Neural progenitor cell (in vitro differentiated cells): ENCODE measurements around the gene KIDINS220. TPM values are rescaled to one million over a fixed set of nuclear protein-coding genes. Genes with fewer than 3 reads are reported as not detected.
"Not testable (repeated sequence)": the region's sequence is repeated elsewhere in the genome, so short reads cannot be mapped to it uniquely, and the experiment has no call there.

Source experiments
- DNase-seq: peaks from one replicate; pipeline ENCODE4 v3.0.0-alpha.2; 2016; ENCODE audit warnings: low spot score
- H2AFZ ChIP-seq: fragments of 200-600 bp; sonication (generic); replicated peaks from 2 replicates; pipeline ENCODE4 v1.6.1; 2016; ENCODE audit warnings: antibody characterized with exemption
- H3F3A ChIP-seq: fragments of 200-600 bp; sonication (generic); 2 replicates; pipeline ENCODE4 v1.6.1; 2016; ENCODE audit warnings: antibody characterized with exemption, low read depth
- H3K27ac ChIP-seq: fragments of 200-600 bp; sonication (generic); 2 replicates; pipeline ENCODE4 v1.5.1; 2016; ENCODE audit warnings: mild to moderate bottlenecking
- H3K27me3 ChIP-seq: fragments of 200-600 bp; sonication (generic); 2 replicates; pipeline ENCODE4 v1.6.1; 2016; ENCODE audit warnings: mild to moderate bottlenecking, moderate library complexity
- H3K36me3 ChIP-seq: fragments of 200-600 bp; sonication (generic); 2 replicates; pipeline ENCODE4 v1.5.1; 2016
- H3K4me1 ChIP-seq: fragments of 200-600 bp; sonication (generic); 2 replicates; pipeline ENCODE4 v1.6.1; 2016; ENCODE audit warnings: mixed run types
- H3K4me2 ChIP-seq: fragments of 200-600 bp; sonication (generic); 2 replicates; pipeline ENCODE4 v1.6.1; 2016
- H3K4me3 ChIP-seq: fragments of 200-600 bp; sonication (generic); 2 replicates; pipeline ENCODE4 v1.5.1; 2016
- H3K79me2 ChIP-seq: fragments of 200-600 bp; sonication (generic); 2 replicates; pipeline ENCODE4 v1.6.1; 2016; ENCODE audit warnings: low read depth
- H3K9ac ChIP-seq: fragments of 200-600 bp; sonication (generic); 2 replicates; pipeline ENCODE4 v1.6.1; 2016
- H3K9me3 ChIP-seq: fragments of 200-600 bp; sonication (generic); 2 replicates; pipeline ENCODE4 v1.5.1; 2016; ENCODE audit warnings: low read depth
- H4K20me1 ChIP-seq: fragments of 200-600 bp; sonication (generic); 2 replicates; pipeline ENCODE4 v1.6.1; 2016; ENCODE audit warnings: low read depth
- H3K27ac Mint-ChIP-seq: 3 replicates; pipeline ENCODE4 v1.8.0; 2021; ENCODE audit warnings: mixed read lengths
- H3K27me3 Mint-ChIP-seq: 2 replicates; pipeline ENCODE4 v1.8.0; 2022; ENCODE audit warnings: low read depth, mild to moderate bottlenecking, inconsistent platforms, moderate library complexity, mixed read lengths; ENCODE audit not compliant: insufficient read depth
- H3K36me3 Mint-ChIP-seq: 3 replicates; pipeline ENCODE4 v1.8.0; 2021; ENCODE audit warnings: mixed read lengths
- H3K4me1 Mint-ChIP-seq: 3 replicates; pipeline ENCODE4 v1.8.0; 2021; ENCODE audit warnings: mixed read lengths
- H3K4me3 Mint-ChIP-seq: 3 replicates; pipeline ENCODE4 v1.8.0; 2021; ENCODE audit warnings: mild to moderate bottlenecking, moderate library complexity, mixed read lengths
- H3K9me3 Mint-ChIP-seq: 3 replicates; pipeline ENCODE4 v1.8.0; 2020; ENCODE audit warnings: mixed read lengths
- EZH2 ChIP-seq: fragments of 200-600 bp; sonication (generic); IDR thresholded peaks from 2 replicates; pipeline ENCODE4 v1.6.1; 2017; ENCODE audit warnings: antibody characterized with exemption, mild to moderate bottlenecking, moderate library complexity
- EZH2phosphoT487 ChIP-seq: fragments of 200-600 bp; sonication (generic); IDR thresholded peaks from 2 replicates; pipeline ENCODE4 v1.6.1; 2017; ENCODE audit warnings: antibody characterized with exemption
- total RNA-seq: library from RNA; depleted of rRNA; stranded (reverse); fragments of >200 nt; gene quantifications from 2 replicates; pipeline ENCODE4 v1.2.3, GENCODE V29; 2015; ENCODE audit warnings: low replicate concordance
- TF ChIP-seq, protein P1 (sequence below): fragments of 200-600 bp; sonication (generic); IDR thresholded peaks from 2 replicates; pipeline ENCODE4 v1.5.1; 2017; ENCODE audit warnings: antibody characterized with exemption, mild to moderate bottlenecking

Gene KIDINS220
- total RNA-seq, 1 donor from 2014 or later, result 56.1 TPM

- TF ChIP-seq, protein P1, sequence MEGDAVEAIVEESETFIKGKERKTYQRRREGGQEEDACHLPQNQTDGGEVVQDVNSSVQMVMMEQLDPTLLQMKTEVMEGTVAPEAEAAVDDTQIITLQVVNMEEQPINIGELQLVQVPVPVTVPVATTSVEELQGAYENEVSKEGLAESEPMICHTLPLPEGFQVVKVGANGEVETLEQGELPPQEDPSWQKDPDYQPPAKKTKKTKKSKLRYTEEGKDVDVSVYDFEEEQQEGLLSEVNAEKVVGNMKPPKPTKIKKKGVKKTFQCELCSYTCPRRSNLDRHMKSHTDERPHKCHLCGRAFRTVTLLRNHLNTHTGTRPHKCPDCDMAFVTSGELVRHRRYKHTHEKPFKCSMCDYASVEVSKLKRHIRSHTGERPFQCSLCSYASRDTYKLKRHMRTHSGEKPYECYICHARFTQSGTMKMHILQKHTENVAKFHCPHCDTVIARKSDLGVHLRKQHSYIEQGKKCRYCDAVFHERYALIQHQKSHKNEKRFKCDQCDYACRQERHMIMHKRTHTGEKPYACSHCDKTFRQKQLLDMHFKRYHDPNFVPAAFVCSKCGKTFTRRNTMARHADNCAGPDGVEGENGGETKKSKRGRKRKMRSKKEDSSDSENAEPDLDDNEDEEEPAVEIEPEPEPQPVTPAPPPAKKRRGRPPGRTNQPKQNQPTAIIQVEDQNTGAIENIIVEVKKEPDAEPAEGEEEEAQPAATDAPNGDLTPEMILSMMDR, result no peak
- TF ChIP-seq EZH2phosphoT487, result no peak
- H3K27ac ChIP-seq, result no peak overlapping the region
Measured at GRCh38 chr2:8737571-8738175, 99.7 kb downstream of the KIDINS220 start.

DNA sequence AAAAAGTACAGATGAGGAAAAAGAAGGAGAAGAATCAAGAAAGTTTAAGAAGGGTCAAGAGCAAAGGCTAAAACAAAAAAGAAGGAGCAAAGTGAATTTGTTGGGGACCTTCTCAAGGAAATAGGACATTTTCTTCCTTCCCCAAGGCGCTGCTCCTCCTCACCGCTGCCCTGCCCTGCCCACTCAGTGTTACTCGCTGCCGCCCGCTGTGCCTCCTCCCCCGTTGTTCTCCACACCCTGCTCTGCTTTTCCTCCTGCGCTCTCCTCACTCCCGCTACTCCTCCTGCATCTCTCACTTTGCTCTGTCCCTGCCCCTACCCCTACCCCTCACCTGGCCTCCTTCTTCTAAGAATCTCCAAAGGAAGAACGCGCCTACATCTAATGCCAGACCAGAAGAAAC is 104.8 kb downstream of the KIDINS220 start:
- Histone ChIP-seq H3K9me3 (no peaks in the 10 kb centered on the region), H3F3A (no peaks in the 10 kb centered on the region), H3K4me3 (no peak overlapping the region), H3K27me3 (no peaks in the 10 kb centered on the region), H2AFZ (no peak overlapping the region), H3K4me1 (no peaks in the 10 kb centered on the region), H3K27ac (no peak overlapping the region), H3K9ac (no peak overlapping the region), H3K79me2 (no peaks in the 10 kb centered on the region), H3K36me3 (peaks cover 3% of the 10 kb centered on the region), H3K4me2 (no peak overlapping the region), H4K20me1 (no peaks in the 10 kb centered on the region)
- Mint-ChIP-seq H3K4me1 (no peaks in the 10 kb centered on the region), H3K27me3 (no peaks in the 10 kb centered on the region), H3K9me3 (no peaks in the 10 kb centered on the region), H3K36me3 (peaks cover 41% of the 10 kb centered on the region), H3K27ac (no peak overlapping the region), H3K4me3 (no peak overlapping the region)
- TF ChIP-seq, protein P1, result no peak
- TF ChIP-seq EZH2phosphoT487, result no peak
- TF ChIP-seq EZH2, result no peak
- DNase-seq, result no peak

More at GRCh38 chr2:8737571-8738175, 99.7 kb downstream of the KIDINS220 start:
- no peaks in the 10 kb centered on the region for H3K79me2 ChIP-seq
- no peaks in the 10 kb centered on the region for H3K9me3 ChIP-seq
- Mint-ChIP-seq H3K4me1 (no peaks in the 10 kb centered on the region), H3K27me3 (no peaks in the 10 kb centered on the region), H3K36me3 (peaks cover 18% of the 10 kb centered on the region), H3K9me3 (no peaks in the 10 kb centered on the region), H3K27ac (no peak overlapping the region), H3K4me3 (no peak overlapping the region)
- H3K9ac ChIP-seq, result no peak overlapping the region
- H2AFZ ChIP-seq, result no peak overlapping the region
- H4K20me1 ChIP-seq, result no peaks in the 10 kb centered on the region
- no peak for DNase-seq
- H3K4me2 ChIP-seq, result no peak overlapping the region
- H3K4me1 ChIP-seq, result no peaks in the 10 kb centered on the region
- H3K27me3 ChIP-seq, result no peaks in the 10 kb centered on the region
- peaks cover 3% of the 10 kb centered on the region for H3K36me3 ChIP-seq
- H3F3A ChIP-seq, result no peaks in the 10 kb centered on the region
- no peak overlapping the region for H3K4me3 ChIP-seq

DNA sequence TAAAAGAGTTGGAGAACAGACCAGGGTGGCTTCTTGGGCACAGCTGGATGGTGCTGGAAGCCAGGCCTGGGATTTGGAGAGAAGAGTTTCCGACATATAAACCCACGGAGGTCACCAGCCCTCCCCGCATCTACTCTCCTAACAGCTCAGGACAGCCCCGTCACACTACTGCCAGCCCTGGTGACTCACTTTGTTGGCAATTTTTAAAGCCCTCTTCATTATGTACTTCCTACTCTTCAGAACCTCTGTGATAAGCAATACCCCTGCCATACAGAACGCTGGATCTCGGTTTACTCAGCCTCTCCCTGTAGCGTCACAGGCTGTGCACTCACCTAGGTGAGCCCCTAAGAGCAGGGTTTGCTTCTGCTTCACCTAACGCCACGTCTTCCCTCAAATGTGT is 107.5 kb downstream of the KIDINS220 start:
- H3K9me3 ChIP-seq, result no peaks in the 10 kb centered on the region
- no peak overlapping the region for H3K27ac Mint-ChIP-seq
- H3F3A ChIP-seq, result no peaks in the 10 kb centered on the region
- H3K4me3 ChIP-seq, result no peak overlapping the region
- H3K36me3 ChIP-seq, result peaks cover 3% of the 10 kb centered on the region
- TF ChIP-seq, protein P1, result no peak
- TF ChIP-seq EZH2phosphoT487 (no peak), EZH2 (no peak)
- peaks cover 42% of the 10 kb centered on the region for H3K36me3 Mint-ChIP-seq
- no peaks in the 10 kb centered on the region for H3K27me3 ChIP-seq
- H3K27ac ChIP-seq, result no peak overlapping the region
- no peaks in the 10 kb centered on the region for H3K9me3 Mint-ChIP-seq
- DNase-seq, result no peak
- no peak overlapping the region for H3K4me2 ChIP-seq
- H3K4me1 ChIP-seq, result no peaks in the 10 kb centered on the region
- no peak overlapping the region for H2AFZ ChIP-seq
- no peak overlapping the region for H3K4me3 Mint-ChIP-seq
- H3K4me1 Mint-ChIP-seq, result no peaks in the 10 kb centered on the region
- H3K27me3 Mint-ChIP-seq, result no peaks in the 10 kb centered on the region
- no peaks in the 10 kb centered on the region for H4K20me1 ChIP-seq
- H3K9ac ChIP-seq, result no peak overlapping the region
- H3K79me2 ChIP-seq, result no peaks in the 10 kb centered on the region

- H3F3A ChIP-seq, H3K27me3 ChIP-seq, H3K9me3 ChIP-seq, H3K4me3 Mint-ChIP-seq, H3K9me3 Mint-ChIP-seq, DNase-seq, H3K27me3 Mint-ChIP-seq, H3K4me1 Mint-ChIP-seq, H3K4me1 ChIP-seq, H3K27ac Mint-ChIP-seq, H3K4me3 ChIP-seq, H3K36me3 ChIP-seq, H3K4me2 ChIP-seq, H3K79me2 ChIP-seq, H3K9ac ChIP-seq, H2AFZ ChIP-seq, H3K27ac ChIP-seq, H4K20me1 ChIP-seq: not testable (repeated sequence)
- H3K36me3 Mint-ChIP-seq, result peaks cover 42% of the 10 kb centered on the region
Measured at GRCh38 chr2:8729101-8729500, 108.3 kb downstream of the KIDINS220 start.
